B cell (primary cell): ENCODE measurements around the gene KBTBD6. TPM values are rescaled to one million over a fixed set of nuclear protein-coding genes. Genes with fewer than 3 reads are reported as not detected.

ENCODE experiments used
- ATAC-seq: fragments of 200-7000 bp; cut with Tn5 transposase; one replicate; pipeline ENCODE4 v1.10.0; 2021; ENCODE audit warnings: low read depth, mild to moderate bottlenecking, moderate number of reproducible peaks, moderate library complexity
- CTCF ChIA-PET: fragments of 350-600 bp; sonication (Branson Sonifier 250); formaldehyde crosslinking; loops from one replicate; lab custom pipeline; 2021; ENCODE audit warnings: antibody characterized with exemption, inconsistent platforms; lab: Charles Lee
- POLR2A ChIA-PET: fragments of 350-600 bp; sonication (Branson Sonifier 250); formaldehyde crosslinking; loops from one replicate; lab custom pipeline; 2021; ENCODE audit warnings: antibody characterized with exemption; lab: Charles Lee
- DNase-seq: peaks from one replicate; pipeline ENCODE4 v3.0.0; 2013
- H2AFZ ChIP-seq: 2 replicates; pipeline ENCODE4 v1.6.1; 2012; ENCODE audit warnings: mild to moderate bottlenecking, low read depth, low read length; ENCODE audit not compliant: insufficient read depth, poor library complexity, severe bottlenecking
- H3K27ac ChIP-seq, 2 donors: 1 replicate in 1 of 2; 2 replicates in 1 of 2; pipeline ENCODE4 v1.5.1; 2012 to 2013; ENCODE audit warnings: low read length in 2 of 2, mild to moderate bottlenecking in 2 of 2, moderate library complexity in 1 of 2
- H3K27me3 ChIP-seq, 4 experiments: fragments of 200-600 bp in 1 of 4; sonication (generic) in 1 of 4; replicated peaks in 1 of 4; 1 replicate in 2 of 4; 2 replicates in 2 of 4; pipeline versions ENCODE4 v1.6.1 to v1.7.0; 2013 to 2016; ENCODE audit warnings: low read length in 3 of 4, mild to moderate bottlenecking in 2 of 4, mixed read lengths in 1 of 4, moderate library complexity in 1 of 4; ENCODE audit not compliant: insufficient read depth in 4 of 4, control insufficient read depth in 3 of 4; ENCODE audit errors: control extremely low read depth in 1 of 4
- H3K36me3 ChIP-seq, 2 experiments: replicated peaks in 1 of 2; 1 replicate in 1 of 2; 2 replicates in 1 of 2; pipeline versions ENCODE4 v1.6.1 to v1.7.1; 2013; ENCODE audit warnings: low read length in 1 of 2; ENCODE audit not compliant: insufficient read depth in 2 of 2, control insufficient read depth in 1 of 2; ENCODE audit errors: control extremely low read depth in 1 of 2, extremely low read depth in 1 of 2
- H3K4me1 ChIP-seq, 2 donors: fragments of 200-600 bp in 1 of 2; sonication (generic) in 1 of 2; 1 replicate in 1 of 2; 2 replicates in 1 of 2; pipeline versions ENCODE4 v1.5.1 to v1.6.1; 2013 to 2017; ENCODE audit warnings: low read length in 2 of 2; ENCODE audit not compliant: control insufficient read depth in 2 of 2, insufficient read depth in 2 of 2
- H3K4me2 ChIP-seq: replicated peaks from 2 replicates; pipeline ENCODE3; 2012; ENCODE audit warnings: mild to moderate bottlenecking, low read depth, low read length; ENCODE audit not compliant: poor library complexity, severe bottlenecking
- H3K4me3 ChIP-seq, 5 experiments: fragments of 200-600 bp in 1 of 5; sonication (generic) in 1 of 5; 1 replicate in 3 of 5; 2 replicates in 2 of 5; pipeline versions ENCODE4 v1.5.1 to v1.7.0; 2011 to 2016; ENCODE audit warnings: low read length in 4 of 5, mild to moderate bottlenecking in 4 of 5, low read depth in 2 of 5, control low read depth in 1 of 5, moderate library complexity in 1 of 5; ENCODE audit not compliant: insufficient read depth in 1 of 5; ENCODE audit errors: control extremely low read depth in 1 of 5, extremely low read depth in 1 of 5
- H3K79me2 ChIP-seq: fragments of 200-600 bp; sonication (generic); one replicate; pipeline ENCODE4 v1.6.0; 2016; ENCODE audit warnings: low read length; ENCODE audit not compliant: control insufficient read depth, insufficient read depth
- H3K9ac ChIP-seq: fragments of 200-600 bp; sonication (generic); 2 replicates; pipeline ENCODE4 v1.6.1; 2017; ENCODE audit warnings: mild to moderate bottlenecking, low read length, moderate library complexity
- H3K9me3 ChIP-seq, 3 donors: one replicate each; pipeline versions ENCODE4 v1.6.1 to v1.7.1; 2013; ENCODE audit warnings: low read length in 2 of 3; ENCODE audit not compliant: control insufficient read depth in 2 of 3, insufficient read depth in 1 of 3; ENCODE audit errors: control extremely low read depth in 1 of 3
- H4K20me1 ChIP-seq: 2 replicates; pipeline ENCODE4 v1.6.0; 2012; ENCODE audit warnings: mild to moderate bottlenecking, low read length; ENCODE audit not compliant: insufficient read depth, control insufficient read depth, poor library complexity, severe bottlenecking
- H3K27ac Mint-ChIP-seq: one replicate; pipeline ENCODE4 v1.8.0; 2021; ENCODE audit warnings: mixed read lengths
- H3K27me3 Mint-ChIP-seq: one replicate; pipeline ENCODE4 v1.8.0; 2021; ENCODE audit warnings: mixed read lengths
- H3K4me1 Mint-ChIP-seq: one replicate; pipeline ENCODE4 v1.8.0; 2021; ENCODE audit warnings: mixed read lengths
- H3K4me3 Mint-ChIP-seq: one replicate; pipeline ENCODE4 v1.8.0; 2021; ENCODE audit warnings: mixed read lengths
- H3K9me3 Mint-ChIP-seq: one replicate; pipeline ENCODE4 v1.8.0; 2022; ENCODE audit warnings: mixed read lengths; ENCODE audit not compliant: insufficient read depth
- CTCF ChIP-seq: fragments of 200-600 bp; IDR thresholded peaks from one replicate; pipeline ENCODE4 v1.8.0; 2022; ENCODE audit warnings: antibody characterized with exemption, mild to moderate bottlenecking
- EZH2 ChIP-seq: IDR thresholded peaks from 2 replicates; pipeline ENCODE4 v1.6.1; 2012; ENCODE audit warnings: borderline replicate concordance, low read depth, mild to moderate bottlenecking, moderate library complexity, low read length; ENCODE audit not compliant: insufficient read depth, poor library complexity, severe bottlenecking
- WGBS: methylation state at CpG from one replicate; pipeline ENCODE4 v1.1.5; 2013; ENCODE audit warnings: missing lambda C conversion rate; ENCODE audit not compliant: insufficient coverage; 5-methylcytosine and 5-hydroxymethylcytosine counted together
- intact Hi-C: fragments of 100-400 bp; cut with micrococcal nuclease; formaldehyde crosslinking; loops from one replicate; pipeline ENCODE4 v1.10.0; 2022
- polyA plus RNA-seq: library from polyadenylated mRNA; depleted of rRNA; stranded (reverse); fragments of >200 nt; gene quantifications from 2 replicates; pipeline ENCODE4 v1.2.3, GENCODE V29; 2012
- total RNA-seq, 2 donors: library from RNA; stranded (reverse); fragments of 120-200 nt in 1 of 2; gene quantifications; 1 replicate in 1 of 2; 2 replicates in 1 of 2; pipeline versions ENCODE4 v1.2.3 to v1.2.4, GENCODE V29; 2013 to 2022

KBTBD6 gene
- total and polyA plus RNA-seq, 2 donors (not counting 1 experiment from before 2014, with no cell fraction given), result 0.63 to 8.5 TPM

DNA sequence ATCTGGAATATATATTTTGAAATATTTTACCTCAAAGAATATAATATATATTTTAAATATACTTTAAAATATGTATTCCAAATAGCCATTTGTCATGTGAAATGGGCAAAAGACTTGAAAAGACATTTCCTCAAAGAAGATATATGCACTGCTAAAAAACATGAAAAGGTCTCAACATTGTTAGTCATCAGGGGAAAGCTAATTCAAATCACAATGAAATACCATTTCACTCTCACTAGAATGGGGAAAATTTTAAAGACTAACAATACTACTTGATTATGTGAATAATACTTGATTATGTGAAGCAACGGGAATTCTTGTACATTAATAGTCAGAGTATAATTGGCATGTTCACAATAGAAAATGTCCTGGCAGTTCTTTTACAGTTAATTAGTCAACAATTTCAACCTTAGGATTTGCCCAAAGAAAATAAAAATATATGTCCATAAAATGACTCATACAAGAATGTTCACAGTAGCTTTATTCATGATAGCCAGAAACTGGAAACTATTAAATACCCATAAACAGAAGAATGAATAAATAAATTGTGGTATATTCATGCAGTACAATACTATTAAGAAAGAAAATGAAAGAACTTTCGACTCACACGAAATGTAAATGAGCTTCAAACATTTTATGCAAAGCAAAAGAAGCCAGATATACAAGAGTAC lies 6.8 kb upstream of the KBTBD6 start:
- no peaks in the 10 kb centered on the region for H3K27me3 ChIP-seq
- POLR2A ChIA-PET, result no interaction called here
- no peak overlapping the region for H3K4me2 ChIP-seq
- no peak overlapping the region for H3K27ac Mint-ChIP-seq
- no peaks in the 10 kb centered on the region for H3K36me3 ChIP-seq
- H3K27me3 Mint-ChIP-seq, result no peaks in the 10 kb centered on the region
- no peaks in the 10 kb centered on the region for H3K79me2 ChIP-seq
- ATAC-seq, result no peak
- no peaks in the 10 kb centered on the region for H3K4me1 Mint-ChIP-seq
- H3K27ac ChIP-seq, result no peak overlapping the region
- WGBS, result no CpG with 5 or more reads among the region's 3 CpGs
- CTCF ChIA-PET, result no interaction called here
- H3K4me1 ChIP-seq, result no peaks in the 10 kb centered on the region
- H3K4me3 Mint-ChIP-seq, result no peak overlapping the region
- H2AFZ ChIP-seq, result no peak overlapping the region
- H4K20me1 ChIP-seq, result no peaks in the 10 kb centered on the region
- H3K9me3 ChIP-seq, result no peaks in the 10 kb centered on the region
- H3K9me3 Mint-ChIP-seq, result no peaks in the 10 kb centered on the region
- DNase-seq, result no peak
- TF ChIP-seq EZH2, result no peak
- no peak for TF ChIP-seq CTCF
- intact Hi-C loops, result no loop called here
- no peak overlapping the region for H3K9ac ChIP-seq
- H3K4me3 ChIP-seq, result no peak overlapping the region

GRCh38 chr13:41137951-41138350 lies 5.3 kb upstream of the KBTBD6 start:
- Histone ChIP-seq H3K4me1 (peaks cover 7 to 9% of the 10 kb centered on the region in 2 donors), H3K79me2 (no peaks in the 10 kb centered on the region), H3K9ac (no peak overlapping the region), H3K9me3 (no peaks in the 10 kb centered on the region), H4K20me1 (no peaks in the 10 kb centered on the region), H3K4me2 (no peak overlapping the region), H3K4me3 (no peak overlapping the region), H3K36me3 (no peaks in the 10 kb centered on the region), H3K27ac (no peak overlapping the region), H2AFZ (no peak overlapping the region), H3K27me3 (no peaks in the 10 kb centered on the region)
- Mint-ChIP-seq H3K4me1 (peaks cover 8% of the 10 kb centered on the region), H3K27me3 (no peaks in the 10 kb centered on the region), H3K9me3 (no peaks in the 10 kb centered on the region), H3K4me3 (no peak overlapping the region), H3K27ac (no peak overlapping the region)
- no peak for ATAC-seq
- no peak for DNase-seq
- TF ChIP-seq EZH2 (no peak), CTCF (no peak)
- POLR2A ChIA-PET, result no interaction called here
- intact Hi-C loops, result no loop called here
- no CpG with 5 or more reads among the region's 2 CpGs for WGBS
- CTCF ChIA-PET, result no interaction called here
